ENCODE results near the gene LIN52.

Gene LIN52

GRCh38 chr14:74217672-74218448, 133.1 kb downstream of the LIN52 start:
- DNase-seq (ENCODE audit: insufficient read length, low spot score) (no peak), FAIRE-seq (no peak)
- no peak for TF ChIP-seq POLR2A (IDR thresholded peaks at IDR 0.05; ENCODE audit: low read depth, low read length)

DNA sequence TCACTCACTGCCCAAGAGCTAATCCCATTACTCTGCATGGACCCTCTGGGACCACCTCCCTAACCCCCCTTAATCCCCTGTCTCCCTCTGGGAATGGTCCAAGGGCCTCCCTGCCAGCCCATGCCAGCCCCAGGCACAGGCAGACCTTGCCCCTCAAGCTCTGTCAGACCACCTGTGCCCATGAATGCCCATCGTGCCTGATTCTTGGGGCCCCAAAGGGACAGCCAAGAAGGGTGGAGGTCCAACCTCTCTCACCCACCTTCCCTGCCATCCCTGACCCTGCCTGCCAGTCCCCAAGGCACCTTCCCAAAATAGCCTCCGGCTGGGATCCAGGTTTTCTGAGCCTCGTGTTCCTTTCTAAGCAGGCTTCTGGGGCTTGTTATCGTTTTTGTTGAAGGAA, 133.7 kb downstream of the LIN52 start:
- no peak for FAIRE-seq
- no peak for DNase-seq (ENCODE audit: insufficient read length, low spot score)
- TF ChIP-seq POLR2A (IDR thresholded peaks at IDR 0.05; ENCODE audit: low read depth, low read length), result no peak

DNA sequence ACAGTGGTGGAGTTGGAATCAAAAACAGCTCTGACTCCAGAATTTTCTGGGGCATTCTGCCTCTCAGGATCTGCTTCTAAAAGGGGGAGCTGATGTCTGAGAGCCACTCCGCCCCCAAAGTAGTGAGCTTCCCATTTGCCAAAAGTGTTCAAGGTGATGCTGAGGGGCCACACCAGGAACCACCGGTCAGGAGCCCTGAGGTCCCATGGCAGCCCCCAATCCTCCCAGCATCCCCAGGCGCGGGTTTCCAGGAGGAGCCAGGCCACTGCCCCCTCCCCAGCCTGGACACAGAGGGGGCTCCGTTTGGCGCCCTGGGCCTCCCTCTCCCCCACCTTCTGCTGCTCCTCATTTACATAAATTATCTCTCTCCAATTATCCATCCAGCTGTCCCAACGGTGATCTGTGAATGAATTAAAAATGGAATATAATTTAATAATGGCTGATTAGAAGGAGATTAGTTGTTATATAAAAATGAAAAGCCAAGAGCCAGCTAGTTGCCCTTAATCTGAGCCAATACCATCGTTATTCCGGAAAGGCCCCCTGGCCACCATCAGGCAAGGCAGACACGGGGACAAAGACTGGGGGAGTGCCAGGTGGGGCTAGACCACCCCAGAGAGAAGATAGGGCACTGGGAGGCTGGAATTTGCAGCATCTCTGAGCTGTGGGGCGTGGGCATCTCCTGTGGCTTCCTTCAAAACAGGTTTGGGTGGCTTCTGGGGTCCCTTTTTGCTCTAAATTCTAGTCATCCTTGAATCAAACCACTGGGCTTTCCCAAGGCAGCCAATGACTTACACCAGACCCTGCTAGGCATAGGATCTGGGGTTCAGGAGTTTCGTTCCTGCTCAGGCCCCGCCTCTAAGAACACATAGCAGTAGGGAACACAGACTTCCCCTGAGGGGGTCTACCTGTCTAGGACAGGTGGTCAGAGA, 134.8 kb downstream of the LIN52 start:
- no peak for TF ChIP-seq POLR2A (IDR thresholded peaks at IDR 0.05; ENCODE audit: low read depth, low read length)
- no peak for FAIRE-seq
- no peak for DNase-seq (ENCODE audit: insufficient read length, low spot score)

DNA sequence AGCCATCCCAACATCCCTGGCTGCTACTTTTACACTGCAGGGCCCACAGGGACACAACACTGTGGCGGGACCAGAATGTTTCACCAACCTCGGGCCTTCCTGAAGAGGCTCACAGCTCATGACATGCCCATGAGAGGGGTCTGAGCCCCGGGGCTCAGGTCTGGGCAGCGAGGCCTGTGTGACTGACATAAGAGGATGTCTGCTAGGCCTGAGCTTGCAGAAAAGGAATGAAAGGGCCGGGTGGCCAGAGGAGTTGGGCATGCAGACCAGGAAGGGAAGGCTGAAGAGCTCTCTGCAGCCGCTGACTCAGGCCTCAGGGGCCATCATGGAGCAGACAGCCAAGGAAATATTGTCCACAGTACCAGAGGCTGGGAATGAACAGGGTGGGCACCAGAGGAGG, 136.2 kb downstream of the LIN52 start:
- FAIRE-seq (no peak), DNase-seq (ENCODE audit: insufficient read length, low spot score) (no peak)
- TF ChIP-seq POLR2A (IDR thresholded peaks at IDR 0.05; ENCODE audit: low read depth, low read length), result no peak

GRCh38 chr14:74221741-74222140, 137.0 kb downstream of the LIN52 start:
- DNase-seq (ENCODE audit: insufficient read length, low spot score) (no peak), FAIRE-seq (no peak)
- TF ChIP-seq POLR2A (IDR thresholded peaks at IDR 0.05; ENCODE audit: low read depth, low read length), result no peak

GRCh38 chr14:74223016-74223415, 138.3 kb downstream of the LIN52 start:
- FAIRE-seq, result no peak
- no peak for DNase-seq (ENCODE audit: insufficient read length, low spot score)
- no peak for TF ChIP-seq POLR2A (IDR thresholded peaks at IDR 0.05; ENCODE audit: low read depth, low read length)

GRCh38 chr14:74231784-74232183, 147.0 kb downstream of the LIN52 start:
- no peak for DNase-seq (ENCODE audit: insufficient read length, low spot score)
- no peak for FAIRE-seq

DNA sequence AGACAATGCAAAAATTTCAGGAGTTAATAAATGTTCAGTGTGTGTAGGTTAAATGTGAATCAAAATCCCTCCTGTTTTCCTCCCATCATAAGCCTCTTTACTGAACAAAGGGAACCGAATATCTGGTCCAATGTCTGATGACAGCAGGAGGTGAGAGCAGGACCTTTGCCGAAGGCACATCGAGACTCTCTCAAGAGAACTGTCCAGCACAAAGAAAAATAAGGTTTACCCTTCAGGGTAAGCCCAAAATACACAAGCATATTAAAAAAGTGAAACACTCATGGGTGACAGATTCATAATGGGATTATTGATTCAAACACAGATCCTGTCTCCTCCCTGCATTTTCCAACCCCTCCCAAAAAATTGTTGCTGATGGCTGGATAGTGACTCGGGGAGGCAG, 150.3 kb downstream of the LIN52 start:
- FAIRE-seq (no peak), DNase-seq (ENCODE audit: insufficient read length, low spot score) (no peak)
- no peak for TF ChIP-seq POLR2A (IDR thresholded peaks at IDR 0.05; ENCODE audit: low read depth, low read length)

More at GRCh38 chr14:74231784-74232183, 147.0 kb downstream of the LIN52 start:
- TF ChIP-seq POLR2A (IDR thresholded peaks at IDR 0.05; ENCODE audit: low read depth, low read length), result no peak

- no peak for TF ChIP-seq POLR2A (IDR thresholded peaks at IDR 0.05; ENCODE audit: low read depth, low read length)
- DNase-seq (ENCODE audit: insufficient read length, low spot score), result no peak
- no peak for FAIRE-seq
Observed at GRCh38 chr14:74237441-74237840, 152.7 kb downstream of the LIN52 start.

GRCh38 chr14:74238974-74239847, 154.5 kb downstream of the LIN52 start, which contains the start of gene VSX2:
TSS of gene VSX2 (plus strand) at chr14:74239449. CDS start at chr14:74239562, 113 bp downstream.
- DNase-seq (ENCODE audit: insufficient read length, low spot score) (no peak), FAIRE-seq (no peak)
- no peak for TF ChIP-seq POLR2A (IDR thresholded peaks at IDR 0.05; ENCODE audit: low read depth, low read length)

GRCh38 chr14:74239848-74240793, 155.4 kb downstream of the LIN52 start:
- DNase-seq (ENCODE audit: insufficient read length, low spot score), result no peak
- no peak for TF ChIP-seq POLR2A (IDR thresholded peaks at IDR 0.05; ENCODE audit: low read depth, low read length)
- FAIRE-seq, result no peak

GRCh38 chr14:74240794-74241651, 156.3 kb downstream of the LIN52 start:
- DNase-seq (ENCODE audit: insufficient read length, low spot score) (no peak), FAIRE-seq (no peak)
- TF ChIP-seq POLR2A (IDR thresholded peaks at IDR 0.05; ENCODE audit: low read depth, low read length), result no peak

Measured in H54 (cell line).